Glutamatergic neuron (in vitro differentiated cells): ENCODE data around the gene CA5A. TPM values are rescaled to one million over a fixed set of nuclear protein-coding genes. Genes with fewer than 3 reads are reported as not detected.
A peak's percentile ranks its signal among the peaks of the same experiment; 100 is the strongest.

ENCODE experiments used
- DNase-seq: peaks from one replicate; pipeline ENCODE4 v3.0.0; 2022
- H3K27ac Mint-ChIP-seq: one replicate; pipeline ENCODE4 v1.8.0; 2020; ENCODE audit warnings: mild to moderate bottlenecking, mixed read lengths, inconsistent platforms; ENCODE audit not compliant: unreplicated experiment
- H3K27me3 Mint-ChIP-seq: one replicate; pipeline ENCODE4 v1.8.0; 2020; ENCODE audit warnings: mild to moderate bottlenecking, moderate library complexity, mixed read lengths, inconsistent platforms; ENCODE audit not compliant: unreplicated experiment
- H3K36me3 Mint-ChIP-seq: one replicate; pipeline ENCODE4 v1.8.0; 2020; ENCODE audit warnings: mild to moderate bottlenecking, mixed read lengths, inconsistent platforms; ENCODE audit not compliant: unreplicated experiment
- H3K4me1 Mint-ChIP-seq: one replicate; pipeline ENCODE4 v1.8.0; 2020; ENCODE audit warnings: mild to moderate bottlenecking, low read depth, mixed read lengths, inconsistent platforms; ENCODE audit not compliant: unreplicated experiment
- H3K4me3 Mint-ChIP-seq: one replicate; pipeline ENCODE4 v1.8.0; 2020; ENCODE audit warnings: mild to moderate bottlenecking, mixed read lengths, inconsistent platforms; ENCODE audit not compliant: unreplicated experiment
- H3K9me3 Mint-ChIP-seq: one replicate; pipeline ENCODE4 v1.8.0; 2020; ENCODE audit warnings: mild to moderate bottlenecking, moderate library complexity, mixed read lengths, inconsistent platforms; ENCODE audit not compliant: unreplicated experiment
- total RNA-seq: library from RNA; stranded (reverse); fragmentation: NEBNext Ultra II Directional; extraction: Animal tissue kit (Norgen Biotek cat#: 25700); gene quantifications from one replicate; pipeline ENCODE4 v1.2.1, GENCODE V29; 2021; ENCODE audit not compliant: unreplicated experiment
- TF ChIP-seq, protein P1 (sequence below): fragments of 200-600 bp; sonication (generic); IDR thresholded peaks from one replicate; pipeline ENCODE4 v1.5.0; 2021; ENCODE audit not compliant: partially characterized antibody, unreplicated experiment

The CA5A gene
- total RNA-seq, 1 donor from 2014 or later, result not detected

- H3K4me1 Mint-ChIP-seq, result peaks cover 26% of the 10 kb centered on the region
- peaks cover 5% of the 10 kb centered on the region for H3K27me3 Mint-ChIP-seq
- H3K27ac Mint-ChIP-seq, result no peak overlapping the region
- TF ChIP-seq, protein P1, sequence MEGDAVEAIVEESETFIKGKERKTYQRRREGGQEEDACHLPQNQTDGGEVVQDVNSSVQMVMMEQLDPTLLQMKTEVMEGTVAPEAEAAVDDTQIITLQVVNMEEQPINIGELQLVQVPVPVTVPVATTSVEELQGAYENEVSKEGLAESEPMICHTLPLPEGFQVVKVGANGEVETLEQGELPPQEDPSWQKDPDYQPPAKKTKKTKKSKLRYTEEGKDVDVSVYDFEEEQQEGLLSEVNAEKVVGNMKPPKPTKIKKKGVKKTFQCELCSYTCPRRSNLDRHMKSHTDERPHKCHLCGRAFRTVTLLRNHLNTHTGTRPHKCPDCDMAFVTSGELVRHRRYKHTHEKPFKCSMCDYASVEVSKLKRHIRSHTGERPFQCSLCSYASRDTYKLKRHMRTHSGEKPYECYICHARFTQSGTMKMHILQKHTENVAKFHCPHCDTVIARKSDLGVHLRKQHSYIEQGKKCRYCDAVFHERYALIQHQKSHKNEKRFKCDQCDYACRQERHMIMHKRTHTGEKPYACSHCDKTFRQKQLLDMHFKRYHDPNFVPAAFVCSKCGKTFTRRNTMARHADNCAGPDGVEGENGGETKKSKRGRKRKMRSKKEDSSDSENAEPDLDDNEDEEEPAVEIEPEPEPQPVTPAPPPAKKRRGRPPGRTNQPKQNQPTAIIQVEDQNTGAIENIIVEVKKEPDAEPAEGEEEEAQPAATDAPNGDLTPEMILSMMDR, result no peak
- no peak overlapping the region for H3K4me3 Mint-ChIP-seq
- H3K36me3 Mint-ChIP-seq, result no peaks in the 10 kb centered on the region
- peaks cover 11% of the 10 kb centered on the region for H3K9me3 Mint-ChIP-seq
- no peak for DNase-seq
These were observed 25.3 kb upstream of the CA5A start for GRCh38 chr16:87961623-87962022.

GRCh38 chr16:87960852-87961251 is 24.5 kb upstream of the CA5A start:
- peaks cover 28% of the 10 kb centered on the region for H3K4me1 Mint-ChIP-seq

DNA sequence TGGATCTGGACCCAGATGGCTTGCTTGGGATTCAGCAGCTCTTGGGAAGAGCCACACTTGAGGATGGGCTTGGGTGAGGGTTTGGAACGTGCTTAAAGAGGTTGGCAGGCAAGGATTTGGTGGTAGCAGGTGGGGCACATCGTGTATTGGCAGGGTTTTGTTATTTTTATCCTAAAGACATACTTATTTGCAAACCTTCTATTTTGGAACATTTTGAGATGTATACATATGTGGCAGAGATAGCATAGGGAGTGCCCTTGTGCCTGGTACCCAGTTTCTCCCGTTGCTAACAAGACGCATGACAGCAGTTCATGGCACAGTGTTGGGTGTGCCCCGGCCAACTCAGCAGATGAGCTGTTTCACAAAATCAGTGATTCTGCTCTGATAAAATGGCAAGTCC is 24.0 kb upstream of the CA5A start:
- no peak overlapping the region for H3K27ac Mint-ChIP-seq

More at GRCh38 chr16:87960852-87961251, 24.5 kb upstream of the CA5A start:
- H3K4me3 Mint-ChIP-seq, result peak overlapping the region; percentile 38
- no peak overlapping the region for H3K27ac Mint-ChIP-seq
- no peaks in the 10 kb centered on the region for H3K36me3 Mint-ChIP-seq
- no peak for DNase-seq
- TF ChIP-seq, protein P1, result no peak
- peaks cover 9% of the 10 kb centered on the region for H3K9me3 Mint-ChIP-seq
- peaks cover 5% of the 10 kb centered on the region for H3K27me3 Mint-ChIP-seq

DNA sequence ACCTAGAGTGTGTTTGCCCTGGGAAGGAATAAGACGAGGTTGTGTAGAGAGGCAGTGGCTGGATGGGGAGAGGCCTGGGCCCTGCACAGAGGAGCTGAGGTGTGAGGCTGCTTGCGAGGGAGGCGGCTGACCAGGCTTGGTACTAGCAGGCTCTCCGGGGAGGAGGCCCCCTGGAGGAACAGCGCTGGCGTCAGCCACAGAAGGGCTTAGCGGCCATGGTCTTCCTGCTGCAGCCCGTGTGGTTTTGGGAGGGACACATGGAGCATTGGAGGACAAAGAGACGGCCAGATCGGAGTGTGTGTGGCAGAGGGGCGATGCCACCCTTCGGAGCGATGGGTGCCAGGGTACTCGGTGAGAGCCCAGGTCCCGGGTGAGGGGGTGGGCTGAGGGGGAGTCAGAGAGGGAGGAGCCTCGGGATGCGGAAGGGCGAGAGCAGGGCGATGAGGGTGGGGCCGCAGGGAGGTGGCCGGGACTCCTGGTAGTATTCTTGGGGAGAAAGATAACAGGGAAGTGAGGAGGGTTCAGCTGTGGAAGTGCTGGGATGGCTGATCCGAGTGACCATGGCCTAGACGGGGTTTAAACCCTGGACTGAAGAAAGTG is 23.2 kb upstream of the CA5A start:
- no peak overlapping the region for H3K27ac Mint-ChIP-seq
- peaks cover 5% of the 10 kb centered on the region for H3K27me3 Mint-ChIP-seq
- DNase-seq, result peak; percentile 34
- H3K4me1 Mint-ChIP-seq, result peaks cover 34% of the 10 kb centered on the region
- peaks cover 6% of the 10 kb centered on the region for H3K9me3 Mint-ChIP-seq
- no peak overlapping the region for H3K4me3 Mint-ChIP-seq
- TF ChIP-seq, protein P1, result no peak
- H3K36me3 Mint-ChIP-seq, result no peaks in the 10 kb centered on the region

More for the DNA sequence above, 24.0 kb upstream of the CA5A start:
- Mint-ChIP-seq H3K4me1 (peaks cover 33% of the 10 kb centered on the region), H3K36me3 (no peaks in the 10 kb centered on the region), H3K4me3 (peak overlapping the region; percentile 38), H3K9me3 (peaks cover 8% of the 10 kb centered on the region), H3K27me3 (peaks cover 5% of the 10 kb centered on the region)
- TF ChIP-seq, protein P1, result no peak
- no peak for DNase-seq

DNA sequence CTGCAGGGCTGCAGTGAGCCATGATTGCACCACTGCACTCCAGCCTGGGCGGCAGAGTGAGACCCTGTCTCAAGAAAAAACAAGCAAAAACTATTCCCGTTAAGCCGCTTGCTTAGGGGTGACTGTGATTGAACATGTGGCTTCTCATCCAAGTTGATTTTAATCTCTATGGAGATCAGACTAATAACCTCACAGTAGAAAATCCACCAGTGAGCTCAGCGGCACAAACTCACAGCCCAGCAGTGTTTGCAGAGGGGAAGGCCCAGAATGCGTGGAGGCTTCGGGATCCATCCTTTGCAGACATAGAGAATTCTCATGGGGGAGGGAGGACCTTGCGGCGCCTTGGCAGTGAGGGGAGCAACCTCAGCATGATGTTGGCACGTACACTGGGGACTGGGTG is 22.3 kb upstream of the CA5A start:
- H3K36me3 Mint-ChIP-seq, result no peaks in the 10 kb centered on the region
- H3K9me3 Mint-ChIP-seq, result peaks cover 6% of the 10 kb centered on the region
- H3K4me1 Mint-ChIP-seq, result peaks cover 34% of the 10 kb centered on the region
- H3K27ac Mint-ChIP-seq, result no peak overlapping the region
- peaks cover 5% of the 10 kb centered on the region for H3K27me3 Mint-ChIP-seq
- DNase-seq, result no peak
- TF ChIP-seq, protein P1, result no peak
- no peak overlapping the region for H3K4me3 Mint-ChIP-seq
